ENCODE results near the gene SERPINA10.
"Not testable (repeated sequence)": the region's sequence is repeated elsewhere in the genome, so short reads cannot be mapped to it uniquely, and the experiment has no call there.

The SERPINA10 gene

DNA sequence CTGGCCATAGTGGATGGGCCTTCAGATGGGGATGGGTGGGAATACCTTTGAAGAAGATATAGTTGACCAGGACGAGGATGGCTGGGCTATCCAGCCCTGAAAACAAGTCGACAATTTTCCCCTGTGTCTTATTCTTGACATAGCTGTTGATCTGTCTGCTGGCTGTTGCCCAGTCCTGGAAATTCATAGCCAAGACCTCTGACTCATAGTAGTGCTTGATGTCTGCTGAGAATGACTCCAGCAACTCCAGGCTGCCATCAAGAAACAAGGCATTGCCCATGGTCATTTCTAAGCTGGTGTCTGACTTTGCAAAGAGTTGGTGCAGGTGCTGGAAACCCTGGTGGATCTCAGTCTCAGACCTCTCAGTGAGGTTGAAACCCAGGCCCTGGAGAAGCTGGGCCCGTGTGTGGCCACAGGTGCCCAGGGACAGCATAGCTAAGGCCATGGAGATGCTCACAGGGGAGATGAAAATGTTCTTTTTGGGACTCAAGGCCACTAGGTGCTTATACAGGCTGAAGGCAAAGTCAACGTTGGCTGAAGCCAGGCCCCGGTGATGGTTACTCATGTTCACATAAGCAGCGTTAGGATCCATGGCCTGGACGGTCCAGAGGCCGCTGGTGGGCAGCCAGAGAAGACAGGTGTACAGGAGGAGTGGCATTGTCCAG lies 21.1 kb upstream of the SERPINA10 start:
- DNase-seq: no peak

DNA sequence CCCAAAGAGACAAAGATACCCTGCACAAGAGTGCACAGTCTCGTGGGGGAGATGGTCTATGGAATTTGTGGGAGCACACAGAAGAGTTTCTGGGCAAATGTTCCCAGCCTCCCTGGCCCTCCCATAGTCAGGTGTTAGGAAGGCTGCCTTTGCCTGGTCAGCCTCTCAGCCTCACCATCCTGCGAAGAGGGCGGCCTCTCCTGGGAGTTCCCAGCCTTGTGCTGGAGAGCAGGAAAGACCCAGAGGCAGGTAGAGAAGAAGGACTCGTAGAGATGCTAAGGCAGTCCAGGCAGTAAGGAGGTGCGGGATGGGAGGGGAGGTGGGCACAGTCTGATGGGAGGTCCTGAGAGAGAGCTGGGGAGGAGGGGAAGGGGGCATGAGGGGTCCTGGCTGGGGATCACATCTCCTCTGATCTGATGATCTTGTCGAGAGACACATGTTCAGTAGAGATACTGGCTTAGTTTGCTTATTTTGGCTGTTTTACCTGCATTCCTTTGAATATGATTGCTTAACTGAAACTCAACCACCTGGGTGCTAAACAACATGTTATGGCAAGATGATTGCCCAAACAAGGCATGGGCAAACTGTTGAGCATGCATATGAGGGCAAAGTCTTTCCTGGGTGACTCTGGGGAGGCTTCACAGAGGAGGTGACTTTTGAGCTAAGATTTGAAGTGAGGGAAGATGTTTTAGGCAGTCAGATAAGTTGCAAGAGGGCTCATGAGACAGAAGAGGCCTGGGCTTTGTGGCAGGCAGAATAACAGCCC lies 19.6 kb upstream of the SERPINA10 start:
- DNase-seq: no peak

DNA sequence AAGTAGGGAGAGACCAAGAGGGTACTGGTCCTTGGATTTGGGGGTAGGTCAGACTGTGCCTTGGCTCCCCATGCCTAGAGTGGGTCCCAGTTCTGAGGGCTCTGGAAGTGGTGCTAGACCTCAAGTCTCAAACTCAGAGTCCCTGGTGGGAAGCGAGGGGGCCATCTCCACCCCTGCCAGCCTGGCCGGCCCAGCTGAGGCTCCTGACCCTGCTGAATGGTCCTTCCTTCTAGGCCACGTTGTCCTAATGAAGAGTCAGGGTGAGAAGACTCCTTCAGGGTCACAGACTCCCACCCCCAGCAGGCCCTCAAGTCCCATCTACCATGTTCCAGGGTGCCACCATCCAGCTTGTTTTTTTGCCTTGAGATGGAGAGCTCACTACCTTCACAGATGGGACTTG lies 17.2 kb upstream of the SERPINA10 start:
- no peak for DNase-seq

DNA sequence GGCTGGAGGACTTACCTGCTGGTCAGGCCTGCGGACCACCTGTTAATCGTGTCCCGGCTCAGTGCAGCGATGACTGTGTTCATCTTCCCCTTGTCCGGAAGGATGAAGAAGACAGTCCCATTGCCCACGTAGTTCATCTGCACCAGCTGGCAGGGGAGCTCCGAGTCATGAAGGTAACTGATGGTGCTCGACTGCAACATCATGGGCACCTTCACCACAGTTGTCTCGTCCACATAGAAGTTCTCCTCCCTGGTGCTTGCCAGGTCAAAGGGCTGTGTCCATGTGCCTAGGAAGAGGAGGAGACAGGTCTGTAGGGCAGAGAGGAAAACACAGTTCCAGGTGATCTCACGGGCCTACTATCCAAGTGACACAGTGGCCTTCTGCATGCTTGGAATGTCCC lies 16.7 kb upstream of the SERPINA10 start:
- DNase-seq: no peak

DNA sequence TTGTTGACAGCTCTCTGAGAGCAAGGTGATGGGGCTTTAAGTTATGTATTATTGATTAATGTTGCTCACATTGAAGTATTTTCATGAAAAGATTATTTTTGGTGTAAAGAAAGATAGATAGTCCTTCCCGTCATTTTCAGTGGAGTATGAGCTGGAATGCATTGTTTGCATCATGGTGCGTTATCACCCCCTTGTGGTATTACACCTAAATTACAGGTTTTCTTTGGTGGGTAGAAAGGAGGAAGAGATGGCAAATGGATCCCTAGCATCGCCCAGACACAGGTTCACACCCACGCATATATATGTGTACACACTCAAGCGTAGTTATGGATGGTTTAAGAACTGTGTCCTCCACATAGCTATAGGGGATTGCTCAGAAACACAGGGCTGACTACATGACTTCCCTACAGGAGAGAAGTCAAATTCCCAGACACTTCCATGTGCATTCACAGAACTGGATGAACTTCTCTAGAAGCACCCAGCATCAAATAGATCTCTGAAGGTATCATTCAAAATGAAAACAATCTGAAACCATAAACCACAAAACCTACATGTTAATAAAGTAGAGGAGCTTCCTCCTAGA lies 14.4 kb upstream of the SERPINA10 start:
- DNase-seq: peak; percentile 44

DNA sequence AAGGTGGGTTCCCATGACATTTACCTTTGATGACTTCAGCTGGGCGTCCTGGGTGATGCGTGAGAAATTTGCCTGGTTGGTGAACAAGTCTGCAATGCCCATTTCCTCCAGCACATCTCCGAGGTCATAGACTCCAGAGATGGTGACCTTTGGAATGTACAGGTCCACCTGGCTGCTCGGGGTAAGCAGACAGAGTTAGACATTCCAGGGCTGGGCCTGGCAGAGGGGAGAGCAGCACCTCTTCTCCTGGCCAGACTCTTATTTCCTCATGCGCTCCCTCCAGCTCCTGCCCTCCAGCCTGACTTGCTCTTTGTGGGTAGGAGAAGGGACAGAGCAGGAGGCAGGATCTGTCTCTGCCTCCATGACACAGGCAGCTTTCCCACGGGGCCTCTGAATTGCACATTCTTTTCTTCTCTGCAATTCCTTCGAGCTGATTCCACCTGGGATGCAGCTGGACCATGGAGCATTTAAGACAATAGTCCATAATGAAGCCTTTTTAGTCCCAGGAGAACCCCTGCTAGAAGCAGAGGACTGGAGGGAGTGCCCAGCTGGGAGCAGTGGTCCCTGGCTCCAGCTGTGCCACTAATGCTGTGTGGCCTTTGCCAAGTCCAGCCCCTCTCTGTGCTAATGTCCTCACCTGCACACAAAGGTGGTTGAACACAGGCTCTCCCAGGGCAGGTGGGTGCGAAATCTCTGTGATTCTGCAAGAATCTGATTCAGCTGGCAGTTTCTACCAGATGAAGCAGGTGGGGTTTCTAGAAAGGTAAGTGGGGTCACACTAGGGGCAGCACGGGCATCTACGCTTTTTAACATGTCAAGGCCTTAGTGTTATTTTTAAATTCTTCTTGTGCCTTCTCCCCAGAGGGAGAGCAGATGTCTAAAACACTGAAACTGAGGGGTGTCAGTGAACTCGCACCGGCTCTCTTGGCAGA lies 13.2 kb upstream of the SERPINA10 start:
- no peak for DNase-seq

DNA sequence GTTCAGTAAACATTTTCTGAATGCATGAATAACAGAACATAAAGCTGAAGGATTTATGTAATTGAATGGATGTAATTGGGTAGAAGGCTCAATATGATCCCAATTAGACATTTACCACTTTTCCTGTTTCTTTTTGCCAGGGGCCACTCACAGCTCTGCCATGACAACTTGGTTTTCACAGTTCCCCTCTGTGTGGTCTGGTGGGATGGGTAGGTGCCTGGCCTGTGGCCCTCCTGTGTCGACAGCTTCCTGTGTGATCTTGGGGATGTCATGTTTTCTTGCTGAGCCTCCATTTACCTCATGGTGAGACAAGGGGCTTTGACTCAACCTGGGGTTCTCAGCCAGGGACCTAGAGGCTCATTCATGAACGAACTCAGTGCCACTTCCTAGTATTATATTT lies 12.6 kb upstream of the SERPINA10 start:
- no peak for DNase-seq

DNA sequence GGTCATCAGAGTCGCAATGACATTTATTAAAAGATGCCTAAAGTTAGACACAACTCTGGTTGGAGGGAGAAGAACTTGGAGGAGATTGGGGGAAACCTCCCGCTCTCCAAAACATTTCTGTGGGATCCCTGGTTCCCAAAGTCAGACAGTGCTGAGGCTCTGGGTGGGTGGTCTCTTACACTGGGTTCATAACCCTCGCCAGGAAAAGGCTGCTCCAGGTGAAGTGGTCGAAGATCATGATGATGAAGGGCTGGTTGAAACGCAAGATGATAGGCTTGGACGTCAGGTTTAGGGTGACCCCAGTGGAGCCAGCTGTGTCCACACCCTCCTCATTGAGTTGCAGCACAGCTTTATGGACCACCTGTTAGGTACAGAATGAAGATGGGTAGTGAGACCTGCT lies 11.2 kb upstream of the SERPINA10 start:
- DNase-seq: no peak

DNA sequence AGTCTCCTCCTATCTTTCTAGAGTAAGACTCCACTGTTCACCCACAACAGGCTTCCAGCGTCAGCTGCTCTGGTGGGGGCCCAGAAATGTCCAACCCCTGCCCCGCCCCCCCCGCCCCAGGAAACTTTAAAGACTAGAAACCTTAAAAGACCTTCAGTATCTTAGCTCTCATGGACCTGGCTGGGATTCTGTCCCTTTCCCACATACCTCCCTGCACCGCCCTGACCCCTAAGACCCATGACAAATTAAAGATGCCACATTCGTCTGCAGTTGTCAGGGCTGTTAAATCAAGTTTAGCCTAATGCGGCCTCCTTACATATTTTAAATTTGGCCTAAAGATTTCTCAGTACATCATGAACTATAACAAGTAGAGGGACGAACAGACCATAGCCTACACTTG lies 10.0 kb upstream of the SERPINA10 start:
- no peak for DNase-seq

DNA sequence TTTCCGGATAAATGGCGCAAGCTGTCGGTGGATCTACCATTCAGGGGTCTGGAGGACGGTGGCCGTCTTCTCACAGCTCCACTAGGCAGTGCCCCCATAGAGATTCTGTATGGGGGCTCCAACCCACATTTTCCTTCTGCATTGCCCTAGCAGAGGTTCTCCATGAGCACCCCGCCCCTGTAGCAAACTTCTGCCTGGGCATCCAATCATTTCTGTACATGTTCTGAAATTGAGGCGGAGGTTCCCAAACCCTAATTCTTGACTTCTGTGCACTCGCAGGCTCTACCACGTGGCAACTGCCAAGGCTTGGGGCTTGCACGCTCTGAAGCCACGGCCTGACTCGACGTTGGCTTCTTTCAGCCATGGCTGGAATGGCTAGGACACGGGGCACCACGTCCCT lies 5.1 kb upstream of the SERPINA10 start:
- DNase-seq: no peak

DNA sequence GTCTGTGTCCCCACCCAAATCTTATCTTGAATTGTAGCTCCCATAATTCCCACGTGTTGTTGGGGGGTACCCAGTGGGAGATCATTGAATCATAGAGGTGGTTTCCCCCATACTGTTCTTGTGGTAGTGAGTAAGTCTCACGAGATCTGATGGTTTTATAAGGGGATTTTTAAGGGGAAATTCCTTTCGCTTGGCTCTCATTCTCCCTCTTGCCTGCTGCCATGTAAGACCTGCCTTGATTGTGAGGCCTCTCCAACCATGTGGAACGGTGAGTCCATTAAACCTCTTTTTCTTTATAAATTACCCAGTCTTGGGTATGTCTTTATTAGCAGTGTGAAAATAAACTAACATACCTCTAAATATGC lies 3.1 kb upstream of the SERPINA10 start:
- DNase-seq: not testable (repeated sequence)

DNA sequence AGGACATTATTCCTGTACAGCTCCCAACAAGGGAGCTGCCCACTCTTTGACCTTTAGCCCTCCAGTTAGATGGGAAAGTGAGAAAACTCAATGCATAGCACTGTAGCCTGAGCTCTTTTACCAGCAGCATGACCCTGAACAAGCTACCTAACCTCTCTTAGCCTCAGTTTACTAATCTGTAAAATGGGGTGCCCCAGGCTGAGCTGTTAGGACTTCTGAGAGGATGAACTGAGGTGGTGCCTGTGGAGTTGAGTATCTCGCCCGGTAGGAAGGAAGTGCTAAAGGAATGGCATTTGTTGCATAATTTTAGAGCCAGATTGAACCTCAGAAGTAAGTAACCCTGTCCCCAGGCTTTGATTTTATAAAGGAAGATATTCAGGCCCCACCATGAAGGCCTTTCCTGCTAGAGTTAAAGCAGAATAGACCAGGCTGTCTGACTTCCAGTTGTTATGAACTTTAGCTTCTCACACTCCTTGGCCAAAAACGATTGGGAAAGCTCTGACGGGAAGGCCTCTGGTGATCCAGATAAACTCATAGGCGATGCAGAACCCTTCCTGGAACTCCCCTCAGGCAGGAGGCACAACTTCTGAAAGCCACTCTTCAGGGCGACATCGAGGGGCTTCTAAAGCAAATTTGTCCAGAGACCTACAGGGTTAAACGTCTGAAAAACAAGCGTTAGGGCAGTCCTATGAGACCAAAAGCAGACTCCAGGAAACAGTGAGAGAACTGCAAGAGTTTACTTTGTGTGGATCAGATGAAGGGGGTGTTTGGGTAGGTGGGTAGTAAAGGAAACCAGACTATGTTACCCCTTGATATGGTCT lies 2.5 kb upstream of the SERPINA10 start:
- DNase-seq: no peak

DNA sequence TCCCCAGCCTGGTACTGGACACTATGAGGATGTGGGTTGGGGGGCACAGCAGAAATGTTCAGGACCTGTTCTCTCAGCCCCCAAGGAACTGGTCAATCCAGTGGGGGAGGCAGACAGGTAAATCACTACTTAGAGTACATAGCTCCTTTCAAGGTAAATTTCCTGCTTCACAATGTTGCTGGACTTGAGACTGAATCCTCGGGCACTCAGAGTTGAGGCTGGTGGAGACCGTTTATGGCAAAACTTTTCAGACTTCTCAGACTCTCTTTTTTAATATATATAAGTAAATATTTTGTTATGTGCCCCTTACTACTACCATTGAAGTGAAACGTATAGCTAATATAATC lies 483 bp upstream of the SERPINA10 start:
- DNase-seq: no peak

DNA sequence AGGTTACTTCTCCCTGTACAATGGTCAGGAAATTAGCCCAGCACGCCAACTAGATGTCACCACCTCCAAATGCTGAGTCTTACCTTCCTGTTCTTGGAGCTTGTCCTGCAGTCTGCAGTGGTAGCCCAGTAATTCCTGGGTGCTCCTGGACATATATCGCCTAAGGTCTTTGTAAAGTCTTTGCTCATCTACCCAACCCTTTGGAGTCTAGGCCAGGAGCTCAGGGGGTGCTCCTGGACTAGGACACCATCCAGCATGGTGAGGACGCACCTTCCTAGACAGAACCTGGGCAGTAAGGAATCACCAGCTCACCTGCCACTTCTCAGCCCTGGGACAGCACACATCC lies 569 bp downstream of the SERPINA10 start:
- no peak for DNase-seq

DNA sequence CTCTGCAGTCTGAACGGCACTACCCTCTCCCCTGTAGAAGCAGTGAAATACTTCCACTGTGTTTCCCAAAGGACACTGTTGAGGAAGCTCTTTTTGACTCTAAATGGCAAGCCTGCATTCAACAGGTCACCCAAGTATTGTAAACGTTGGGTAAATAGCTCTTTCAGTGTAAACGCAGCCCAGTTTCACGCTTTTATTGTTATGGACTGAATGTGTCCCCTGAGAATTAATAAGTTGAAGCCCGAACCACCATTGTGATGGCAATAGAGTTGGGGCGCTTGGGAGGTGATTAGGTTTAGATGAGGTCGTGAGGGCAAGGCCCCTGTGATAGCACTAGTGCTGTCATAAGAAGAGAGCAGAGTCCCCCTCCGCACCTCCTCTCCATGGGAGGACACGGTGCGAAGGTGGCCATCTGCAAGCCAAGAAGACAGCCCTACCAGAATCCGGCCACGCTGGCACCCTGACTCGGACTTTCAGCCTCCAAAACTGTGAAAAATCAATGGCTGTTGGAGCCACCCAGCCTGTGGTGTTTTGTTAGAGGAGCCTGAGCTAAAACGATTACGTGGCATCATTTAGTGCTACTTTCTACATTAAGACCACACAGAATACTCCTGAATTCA lies 1.1 kb downstream of the SERPINA10 start:
- no peak for DNase-seq

DNA sequence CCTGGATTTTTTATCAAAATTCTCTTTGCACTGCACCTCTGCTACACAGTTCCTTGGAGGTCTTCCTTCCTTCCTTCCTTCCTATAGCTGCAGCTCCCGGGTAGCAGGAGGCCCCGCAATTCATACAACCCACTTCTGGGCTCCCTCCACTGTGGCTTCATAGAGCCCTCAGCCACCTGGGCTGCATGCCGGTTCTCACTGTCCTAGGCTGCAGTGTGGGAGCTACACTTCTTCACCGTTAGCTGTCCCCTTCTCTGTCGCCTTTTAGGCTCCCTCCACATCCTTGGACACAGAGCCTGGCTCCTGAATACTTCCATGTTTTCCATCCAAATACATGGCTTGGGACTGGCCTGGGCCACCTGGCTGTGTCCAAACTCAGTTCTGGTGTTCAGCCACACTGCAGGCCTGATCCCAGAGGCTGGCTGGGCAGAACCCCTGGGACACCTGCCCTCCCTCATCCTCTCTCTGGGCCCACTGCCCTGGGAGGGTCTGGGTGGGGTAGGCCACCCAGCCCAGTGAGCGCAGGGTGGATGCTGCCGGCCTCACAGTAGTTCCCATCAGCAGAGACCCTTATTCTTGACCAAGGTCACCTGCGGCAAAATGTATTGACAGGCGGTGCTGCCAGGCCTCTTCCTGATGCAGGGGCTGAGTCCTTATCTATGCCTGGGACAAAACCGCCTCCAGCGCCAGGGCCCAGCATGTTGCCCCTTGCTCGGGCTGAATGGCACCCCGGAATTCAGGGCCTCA lies 1.7 kb downstream of the SERPINA10 start:
- DNase-seq: no peak

DNA sequence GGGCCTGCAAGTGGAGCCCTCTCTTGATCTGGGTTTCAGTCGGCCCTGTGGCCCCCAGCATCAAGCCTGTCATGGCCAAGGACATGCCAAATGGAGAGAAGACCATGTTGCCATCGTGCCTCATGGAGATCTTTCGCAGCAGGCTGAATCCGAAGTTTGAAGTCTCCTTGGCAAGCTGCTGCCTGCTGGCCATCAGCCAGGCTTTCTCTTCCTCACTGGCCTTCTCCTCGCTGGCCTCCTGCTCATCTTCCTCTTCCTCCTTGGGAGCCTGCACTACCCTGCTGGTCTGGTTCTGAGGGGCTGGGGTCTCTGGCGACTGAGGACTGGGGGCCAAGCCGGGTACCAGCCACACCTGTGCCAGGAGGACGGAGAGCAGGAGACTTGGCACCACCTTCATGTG lies 2.9 kb downstream of the SERPINA10 start:
- no peak for DNase-seq

DNA sequence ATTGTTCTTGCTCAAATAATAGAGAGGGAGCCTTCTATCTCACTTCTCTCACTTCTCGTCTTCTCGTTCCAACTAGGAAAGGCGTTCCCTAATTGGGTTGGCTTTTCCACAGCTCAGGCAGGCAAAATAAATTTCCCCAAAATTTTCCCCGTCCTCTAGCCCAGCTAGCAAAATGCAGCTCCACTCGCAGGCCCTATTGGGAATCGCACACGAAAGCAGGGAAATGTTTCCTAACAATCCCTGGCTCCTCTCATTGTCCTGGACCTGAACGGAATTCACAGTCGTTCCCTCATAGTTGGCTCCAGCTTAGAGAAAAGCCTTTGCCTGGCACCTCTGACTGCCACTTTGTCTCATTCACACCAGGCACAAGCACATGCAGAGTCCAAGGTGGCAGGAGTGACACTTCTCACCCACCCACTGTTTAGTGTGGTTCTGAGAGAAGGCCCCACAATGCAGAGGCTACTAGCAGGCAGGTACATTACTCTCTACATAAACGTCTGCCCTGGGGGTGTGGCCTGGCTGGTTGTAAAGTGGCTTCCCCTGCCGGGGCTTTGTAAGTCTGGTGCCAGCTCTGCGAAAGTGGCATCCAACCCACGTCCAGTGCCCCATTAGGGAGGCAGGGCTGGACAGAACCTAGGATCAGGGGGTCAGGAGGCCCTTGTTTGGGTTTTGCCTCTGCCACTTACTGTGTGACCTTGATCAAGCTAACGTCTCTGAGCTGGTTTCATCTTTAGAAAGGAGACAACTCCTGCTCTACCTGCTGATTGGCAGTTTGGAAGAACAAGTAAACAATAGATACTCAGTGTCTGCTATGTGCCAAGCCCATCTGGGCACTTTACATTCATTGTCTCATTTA lies 4.2 kb downstream of the SERPINA10 start:
- DNase-seq: no peak

DNA sequence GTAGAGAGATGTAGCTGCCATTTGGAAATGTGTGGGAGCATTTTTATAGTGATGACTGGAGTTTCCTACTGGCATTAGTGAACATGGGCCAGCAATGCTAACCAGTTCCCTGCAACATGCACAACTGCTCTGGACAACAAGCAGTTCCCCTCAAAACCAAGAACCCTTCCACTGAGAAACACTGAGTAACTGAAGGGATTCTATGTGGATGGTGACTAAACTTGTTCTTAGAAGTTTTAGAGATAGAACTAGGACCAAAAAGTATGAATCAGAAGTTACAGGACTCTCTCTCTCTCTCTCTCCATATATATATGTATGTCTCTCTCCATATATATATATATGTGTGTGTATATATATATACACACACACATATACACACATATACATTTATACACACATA lies 7.9 kb downstream of the SERPINA10 start:
- DNase-seq: no peak

DNA sequence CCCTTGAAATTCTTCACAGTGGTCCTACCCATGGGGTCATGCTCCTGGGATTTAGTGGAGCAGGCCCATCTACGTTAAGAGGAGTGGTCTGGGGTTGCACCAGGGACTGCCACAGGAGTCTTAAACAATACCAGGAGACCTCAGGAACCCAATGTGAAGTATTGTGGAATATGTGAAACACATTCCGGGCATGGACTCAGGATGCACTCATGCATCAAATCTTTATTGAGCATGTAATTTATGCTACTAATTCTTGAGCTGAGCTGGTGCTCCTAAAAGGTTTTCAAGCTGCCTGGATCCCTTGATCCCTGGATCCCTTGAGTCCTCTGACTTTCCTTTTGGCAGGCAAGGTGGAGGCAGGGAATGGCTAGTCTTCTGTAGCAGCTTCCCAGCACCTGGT lies 8.8 kb downstream of the SERPINA10 start:
- no peak for DNase-seq
